Liver (tissue), 9 donors: ENCODE measurements around the gene HDAC6. TPM values are rescaled to one million over a fixed set of nuclear protein-coding genes. Genes with fewer than 3 reads are reported as not detected.

ENCODE experiments used
- DNase-seq: peaks from one replicate; pipeline ENCODE4 v3.0.0-alpha.2; 2017; ENCODE audit warnings: low spot score
- H3K27ac ChIP-seq, 2 donors: one replicate each; pipeline ENCODE4 v1.7.0; 2013; ENCODE audit warnings: inconsistent platforms in 2 of 2, low read length in 2 of 2, control low read depth in 1 of 2, low read depth in 1 of 2, mild to moderate bottlenecking in 1 of 2
- H3K27me3 ChIP-seq, 4 donors: one replicate each; pipeline versions ENCODE4 v1.6.1 to v1.7.0; 2013; ENCODE audit warnings: low read length in 3 of 4, inconsistent platforms in 1 of 4, mild to moderate bottlenecking in 1 of 4, moderate library complexity in 1 of 4; ENCODE audit not compliant: control insufficient read depth in 4 of 4, insufficient read depth in 4 of 4
- H3K36me3 ChIP-seq, 4 donors: one replicate each; pipeline versions ENCODE4 v1.6.1 to v1.7.0; 2013; ENCODE audit warnings: low read length in 3 of 4, mild to moderate bottlenecking in 3 of 4, low read depth in 1 of 4, moderate library complexity in 1 of 4; ENCODE audit not compliant: control insufficient read depth in 4 of 4, insufficient read depth in 3 of 4
- H3K4me1 ChIP-seq, 4 donors: one replicate each; pipeline versions ENCODE4 v1.6.1 to v1.7.0; 2013; ENCODE audit warnings: low read length in 3 of 4, mild to moderate bottlenecking in 3 of 4, moderate library complexity in 1 of 4; ENCODE audit not compliant: control insufficient read depth in 4 of 4, insufficient read depth in 4 of 4
- H3K4me3 ChIP-seq, 3 donors: one replicate each; pipeline versions ENCODE4 v1.6.1 to v1.7.0; 2013; ENCODE audit warnings: low read length in 3 of 3, control low read depth in 1 of 3, low read depth in 1 of 3, mild to moderate bottlenecking in 1 of 3
- H3K9ac ChIP-seq, 2 donors: one replicate each; pipeline ENCODE4 v1.7.0; 2013; ENCODE audit warnings: low read length in 2 of 2, mild to moderate bottlenecking in 2 of 2, moderate library complexity in 2 of 2, control low read depth in 1 of 2, low read depth in 1 of 2
- H3K9me3 ChIP-seq, 4 donors: one replicate each; pipeline versions ENCODE4 v1.6.1 to v1.7.0; 2013; ENCODE audit warnings: low read length in 3 of 4; ENCODE audit not compliant: control insufficient read depth in 4 of 4
- ATF3 ChIP-seq: IDR thresholded peaks from 2 replicates; pipeline ENCODE4 v1.6.1; 2016; ENCODE audit warnings: antibody characterized with exemption
- CTCF ChIP-seq: fragments of 150-350 bp; IDR thresholded peaks from 2 replicates; pipeline ENCODE4 v1.5.1; 2017; ENCODE audit warnings: improper control_type of control experiment, low read depth, low read length; ENCODE audit not compliant: missing input control
- EGR1 ChIP-seq, 2 donors: IDR thresholded peaks; 2 replicates each; pipeline ENCODE4 v1.6.1; 2016 to 2018; ENCODE audit warnings: antibody characterized with exemption in 2 of 2, low read depth in 2 of 2
- FOXA1 ChIP-seq: IDR thresholded peaks from 2 replicates; pipeline ENCODE4 v1.6.1; 2016; ENCODE audit warnings: antibody characterized with exemption
- FOXA2 ChIP-seq: IDR thresholded peaks from 2 replicates; pipeline ENCODE4 v1.6.1; 2016; ENCODE audit warnings: antibody characterized with exemption
- GABPA ChIP-seq, 2 donors: IDR thresholded peaks in 1 of 2; conservative IDR thresholded peaks in 1 of 2; 2 replicates each; pipeline ENCODE4 v1.6.1; 2016; ENCODE audit warnings: antibody characterized with exemption in 2 of 2, mild to moderate bottlenecking in 1 of 2, moderate library complexity in 1 of 2
- HNF4A ChIP-seq, 2 donors: conservative IDR thresholded peaks; 2 replicates each; pipeline ENCODE4 v1.6.1; 2016; ENCODE audit warnings: antibody characterized with exemption in 2 of 2, mild to moderate bottlenecking in 2 of 2
- HNF4G ChIP-seq: IDR thresholded peaks from 2 replicates; pipeline ENCODE4 v1.6.1; 2016; ENCODE audit warnings: antibody characterized with exemption
- JUND ChIP-seq, 2 donors: IDR thresholded peaks; 2 replicates each; pipeline ENCODE4 v1.6.1; 2016; ENCODE audit warnings: antibody characterized with exemption in 2 of 2
- MAX ChIP-seq: IDR thresholded peaks from 2 replicates; pipeline ENCODE4 v1.6.1; 2016; ENCODE audit warnings: antibody characterized with exemption
- NR2F2 ChIP-seq: IDR thresholded peaks from 2 replicates; pipeline ENCODE4 v1.6.1; 2016; ENCODE audit warnings: antibody characterized with exemption
- RAD21 ChIP-seq, 2 donors: IDR thresholded peaks; 2 replicates each; pipeline ENCODE4 v1.6.1; 2016; ENCODE audit warnings: antibody characterized with exemption in 2 of 2, mild to moderate bottlenecking in 2 of 2
- REST ChIP-seq: IDR thresholded peaks from 2 replicates; pipeline ENCODE4 v1.6.1; 2016; ENCODE audit warnings: antibody characterized with exemption, mild to moderate bottlenecking
- RXRA ChIP-seq, 2 donors: IDR thresholded peaks; 2 replicates each; pipeline ENCODE4 v1.6.1; 2017 to 2018; ENCODE audit warnings: antibody characterized with exemption in 2 of 2, mild to moderate bottlenecking in 1 of 2
- SP1 ChIP-seq: IDR thresholded peaks from 2 replicates; pipeline ENCODE4 v1.6.1; 2018; ENCODE audit warnings: antibody characterized with exemption, mild to moderate bottlenecking
- TAF1 ChIP-seq: conservative IDR thresholded peaks from 2 replicates; pipeline ENCODE4 v1.6.1; 2016; ENCODE audit warnings: antibody characterized with exemption, mild to moderate bottlenecking
- YY1 ChIP-seq: IDR thresholded peaks from 2 replicates; pipeline ENCODE4 v1.6.1; 2016; ENCODE audit warnings: antibody characterized with exemption, mild to moderate bottlenecking
- WGBS: extraction: QIAGEN DNeasy Blood & Tissue Kit; methylation state at CpG from one replicate; pipeline ENCODE4 v1.1.7; 2013; 5-methylcytosine and 5-hydroxymethylcytosine counted together
- polyA plus RNA-seq, 2 donors: library from polyadenylated mRNA; stranded (reverse) in 1 of 2; unstranded in 1 of 2; fragments of 200-250 nt in 1 of 2; fragments of >200 nt in 1 of 2; fragmentation: Nextera tagmentation in 1 of 2; extraction: Ambion mirVana in 1 of 2; gene quantifications; one replicate each; pipeline versions ENCODE4 v1.2.1 to v1.2.3, GENCODE V29; 2013 to 2015
- total RNA-seq, 2 donors: library from RNA; depleted of rRNA; stranded (reverse); fragments of >200 nt; gene quantifications; one replicate each; pipeline ENCODE4 v1.2.3, GENCODE V29; 2014
- donor health status: healthy.
- donor health status: healthy.
- donor health status: healthy.
- donor health status: healthy.
- donor health status: healthy.

The HDAC6 gene
- total and polyA plus RNA-seq, 4 donors = 48.1 to 80.5 (median 56.8) TPM

- Histone ChIP-seq H3K4me1 (peaks cover 0 to 5% (median 1%) of the 10 kb centered on the region in 4 donors), H3K27me3 (no peaks in the 10 kb centered on the region), H3K4me3 (no peak overlapping the region), H3K36me3 (peaks cover 8 to 54% (median 13%) of the 10 kb centered on the region in 4 donors), H3K27ac (no peak overlapping the region), H3K9me3 (no peaks in the 10 kb centered on the region), H3K9ac (no peak overlapping the region)
- 97% methylated on average over 8 of the region's 8 CpGs for WGBS
- no peak for TF ChIP-seq MAX
- no peak for TF ChIP-seq EGR1 (IDR thresholded peaks at IDR 0.05; ENCODE audit: low read depth in 2 of 2)
- TF ChIP-seq GABPA (IDR thresholded peaks at IDR 0.05 in 1 of 2, conservative IDR thresholded peaks at IDR 0.05 in 1 of 2) = no peak
- TF ChIP-seq SP1 = no peak
- no peak for TF ChIP-seq CTCF
- TF ChIP-seq TAF1 = no peak
- TF ChIP-seq HNF4A (conservative IDR thresholded peaks at IDR 0.05) = no peak
- no peak for TF ChIP-seq ATF3
- no peak for TF ChIP-seq YY1
- TF ChIP-seq JUND (IDR thresholded peaks at IDR 0.05) = no peak
- TF ChIP-seq FOXA2 = no peak
- TF ChIP-seq NR2F2 = no peak
- DNase-seq = no peak
These were observed 12.9 kb downstream of the HDAC6 start for GRCh38 chrX:48814722-48815121.

- Histone ChIP-seq H3K9ac (no peak overlapping the region), H3K4me3 (no peak overlapping the region), H3K27me3 (no peaks in the 10 kb centered on the region), H3K9me3 (no peaks in the 10 kb centered on the region), H3K36me3 (peaks cover 10 to 59% (median 15%) of the 10 kb centered on the region in 4 donors), H3K27ac (no peak overlapping the region), H3K4me1 (peaks cover 0 to 5% (median 1%) of the 10 kb centered on the region in 4 donors)
- no peak for DNase-seq
- TF ChIP-seq FOXA2 (no peak), CTCF (no peak), HNF4G (no peak), RXRA (IDR thresholded peaks at IDR 0.05) (no peak), TAF1 (no peak), REST (no peak), ATF3 (no peak), EGR1 (IDR thresholded peaks at IDR 0.05; ENCODE audit: low read depth in 2 of 2) (no peak), NR2F2 (no peak), RAD21 (IDR thresholded peaks at IDR 0.05) (no peak), HNF4A (conservative IDR thresholded peaks at IDR 0.05) (no peak), FOXA1 (no peak), YY1 (no peak), JUND (IDR thresholded peaks at IDR 0.05) (no peak)
- 94% methylated on average over 8 of the region's 8 CpGs for WGBS
These were observed 13.4 kb downstream of the HDAC6 start for GRCh38 chrX:48815266-48815665.
